COLO668 (cell line): Measurements from ENCODE around the gene GCDH.
"Not testable (repeated sequence)": the region's sequence is repeated elsewhere in the genome, so short reads cannot be mapped to it uniquely, and the experiment has no call there.

Experiments used
- DNase-seq: peaks from one replicate; lab custom pipeline; 2025; ENCODE audit not compliant: unreplicated experiment; lab: John Stamatoyannopoulos, UW

Gene GCDH

GRCh38 chr19:12899891-12900518 lies 9.0 kb downstream of the GCDH start:
- DNase-seq, result no peak

- DNase-seq, result no peak
These were observed 16.2 kb downstream of the GCDH start for GRCh38 chr19:12907166-12907565.

GRCh38 chr19:12912571-12912970 lies 21.6 kb downstream of the GCDH start:
- DNase-seq, result peak; percentile 60

- peak; percentile 90 for DNase-seq
These were observed 22.1 kb downstream of the GCDH start for GRCh38 chr19:12913011-12913561.

GRCh38 chr19:12913851-12914690 lies 23.1 kb downstream of the GCDH start:
- peak; percentile 33 for DNase-seq

GRCh38 chr19:12915860-12916259 lies 24.9 kb downstream of the GCDH start:
- DNase-seq, result not testable (repeated sequence)

GRCh38 chr19:12918253-12918652 lies 27.3 kb downstream of the GCDH start:
- no peak for DNase-seq

- no peak for DNase-seq
These were observed 30.1 kb downstream of the GCDH start for GRCh38 chr19:12921047-12921446.

- DNase-seq, result no peak
These were observed 32.0 kb downstream of the GCDH start for GRCh38 chr19:12922959-12923358.

GRCh38 chr19:12924621-12925310 lies 33.8 kb downstream of the GCDH start:
- DNase-seq, result no peak

GRCh38 chr19:12930002-12930645 lies 39.2 kb downstream of the GCDH start:
- DNase-seq, result no peak

- DNase-seq, result no peak
These were observed 41.7 kb downstream of the GCDH start for GRCh38 chr19:12932392-12933286.

- peak; percentile 92 for DNase-seq
These were observed 42.5 kb downstream of the GCDH start, which contains the start of gene FARSA for GRCh38 chr19:12933287-12934072. FARSA (minus strand) TSS chr19:12933711; CDS start chr19:12933696, 15 bp downstream.

GRCh38 chr19:12935071-12935470 lies 44.1 kb downstream of the GCDH start:
- DNase-seq, result no peak

- DNase-seq, result no peak
These were observed 45.6 kb downstream of the GCDH start for GRCh38 chr19:12936582-12936981.

GRCh38 chr19:12937093-12937926 lies 46.4 kb downstream of the GCDH start:
- peak; percentile 55 for DNase-seq

GRCh38 chr19:12937927-12938778 lies 47.2 kb downstream of the GCDH start, which contains the start of gene CALR:
CALR (plus strand) TSS chr19:12938609; CDS start chr19:12938680, 71 bp downstream.
- DNase-seq, result peak; percentile 98
